BE2C (cell line): ENCODE measurements around the gene C9orf43.

Experiments used
- DNase-seq: peaks from one replicate; pipeline ENCODE4 v3.0.0-alpha.2; 2020
- H3K27me3 ChIP-seq: fragments of 250-450 bp; sonication (Bioruptor Pico); 2 replicates; pipeline ENCODE4 v1.5.1; 2020; ENCODE audit warnings: mild to moderate bottlenecking
- H3K36me3 ChIP-seq: fragments of 250-450 bp; sonication (Bioruptor Pico); 2 replicates; pipeline ENCODE4 v1.5.1; 2020; ENCODE audit warnings: mild to moderate bottlenecking
- H3K4me1 ChIP-seq: fragments of 250-450 bp; sonication (Bioruptor Pico); 2 replicates; pipeline ENCODE4 v1.5.1; 2020
- H3K4me3 ChIP-seq: 2 replicates; pipeline ENCODE4 v1.5.1; 2011; ENCODE audit warnings: low read depth, low read length
- H3K9me3 ChIP-seq: fragments of 250-450 bp; sonication (Bioruptor Pico); 2 replicates; pipeline ENCODE4 v1.5.1; 2020
- CTCF ChIP-seq: IDR thresholded peaks from 2 replicates; pipeline ENCODE4 v1.5.1; 2012; ENCODE audit warnings: mild to moderate bottlenecking, low read depth, low read length

Gene C9orf43

GRCh38 chr9:113475992-113476391 is 65.4 kb downstream of the C9orf43 start:
- H3K4me3 ChIP-seq = no peak overlapping the region
- DNase-seq = no peak
- H3K4me1 ChIP-seq = peaks cover 4% of the 10 kb centered on the region; the same call in 1 of the 2 replicates
- H3K36me3 ChIP-seq = no peaks in the 10 kb centered on the region
- no peak for TF ChIP-seq CTCF
- no peaks in the 10 kb centered on the region for H3K27me3 ChIP-seq
- no peaks in the 10 kb centered on the region for H3K9me3 ChIP-seq

- TF ChIP-seq CTCF = no peak
- Histone ChIP-seq H3K9me3 (no peaks in the 10 kb centered on the region), H3K27me3 (no peaks in the 10 kb centered on the region), H3K36me3 (no peaks in the 10 kb centered on the region), H3K4me1 (peaks cover 4% of the 10 kb centered on the region; the same call in 1 of the 2 replicates), H3K4me3 (no peak overlapping the region)
- DNase-seq = no peak
These were observed 66.0 kb downstream of the C9orf43 start for GRCh38 chr9:113476511-113476916.

GRCh38 chr9:113477058-113477457 is 66.5 kb downstream of the C9orf43 start:
- no peak for TF ChIP-seq CTCF
- no peak overlapping the region for H3K4me3 ChIP-seq
- H3K9me3 ChIP-seq = no peaks in the 10 kb centered on the region
- no peaks in the 10 kb centered on the region for H3K36me3 ChIP-seq
- peaks cover 4% of the 10 kb centered on the region; the same call in 1 of the 2 replicates for H3K4me1 ChIP-seq
- DNase-seq = no peak
- H3K27me3 ChIP-seq = no peaks in the 10 kb centered on the region

GRCh38 chr9:113477661-113478060 is 67.1 kb downstream of the C9orf43 start:
- Histone ChIP-seq H3K27me3 (no peaks in the 10 kb centered on the region), H3K4me1 (peaks cover 4% of the 10 kb centered on the region; the same call in 1 of the 2 replicates), H3K36me3 (no peaks in the 10 kb centered on the region), H3K9me3 (no peaks in the 10 kb centered on the region), H3K4me3 (no peak overlapping the region)
- DNase-seq = no peak
- TF ChIP-seq CTCF = no peak

GRCh38 chr9:113479174-113479621 is 68.7 kb downstream of the C9orf43 start:
- no peak for DNase-seq
- no peaks in the 10 kb centered on the region for H3K27me3 ChIP-seq
- TF ChIP-seq CTCF = no peak
- H3K36me3 ChIP-seq = no peaks in the 10 kb centered on the region
- H3K4me1 ChIP-seq = peaks cover 12% of the 10 kb centered on the region
- no peaks in the 10 kb centered on the region for H3K9me3 ChIP-seq
- no peak overlapping the region for H3K4me3 ChIP-seq
